ENCODE measurements around the gene PELI1. TPM values are rescaled to one million over a fixed set of nuclear protein-coding genes. Genes with fewer than 3 reads are reported as not detected.
A peak's percentile ranks its signal among the peaks of the same experiment; 100 is the strongest.

The PELI1 gene
- total RNA-seq: 100 to 1,000 TPM; 257 to 274 TPM
- polyA plus RNA-seq (2013, experiment 1 of 2): 20.5 TPM
- polyA plus RNA-seq (2013, experiment 2 of 2): 34.3 TPM
- total RNA-seq: 28.2 to 494 (median 96.9) reads per million in 172 experiments

- peaks cover 15% of the 10 kb centered on the region for H3K4me1 ChIP-seq (ENCODE audit: insufficient read depth, low read length)
- Mint-ChIP-seq H3K9me3 (no peaks in the 10 kb centered on the region), H3K36me3 (ENCODE audit: low read depth) (peaks cover 18% of the 10 kb centered on the region), H3K27ac (peak within 1 kb of the TSS; percentile 96), H3K4me3 (peak within 1 kb of the TSS; percentile 95), H3K4me1 (ENCODE audit: low read depth) (peaks cover 36% of the 10 kb centered on the region), H3K27me3 (no peaks in the 10 kb centered on the region)
- intact Hi-C loops (cut with DNase I, micrococcal nuclease): loop anchor here (2.0 to 10.0 kb wide), 10 partner anchors 68 to 1080 kb away; partner anchors contain the start of genes AFTPH (in 2 of the 2), ACTR2 (in 1 of the 2), CEP68 (in 1 of the 2) and MDH1 (in 1 of the 2)
- POLR2A ChIA-PET: interaction anchor here (0.8 to 2.8 kb wide), 11 partner anchors 10 to 510 kb away, joined by 3 to 16 read pairs (median 5); partner anchors contain the start of genes AFTPH, SERTAD2 and VPS54
- CTCF ChIA-PET: interaction anchor here (0.5 to 1.9 kb wide), 2 partner anchors 95 to 165 kb away, joined by 3 to 9 read pairs; no protein-coding TSS in a partner anchor
- H3K36me3 ChIP-seq (ENCODE audit: insufficient read depth, low read length): no peaks in the 10 kb centered on the region
- peak; percentile 91 for ATAC-seq (ENCODE audit: poor library complexity)
- no peaks in the 10 kb centered on the region for H3K27me3 ChIP-seq (ENCODE audit: control insufficient read depth in 1 of 2, insufficient read depth in 2 of 2, low read length in 2 of 2)
- DNase-seq: peak; percentile 87 to 99 (median 92)
- TF ChIP-seq CTCF (IDR thresholded peaks at IDR 0.05): peak; percentile 13
- H3K4me3 ChIP-seq (ENCODE audit: low read length): peak within 1 kb of the TSS; percentile 77
- H3K9me3 ChIP-seq (ENCODE audit: control insufficient read depth in 1 of 2, insufficient read depth in 1 of 2, low read length in 2 of 2): no peaks in the 10 kb centered on the region
- H3K27ac ChIP-seq (ENCODE audit: low read depth in 1 of 2, low read length in 2 of 2): peak within 1 kb of the TSS; percentile 64 to 90
Observed at GRCh38 chr2:64144057-64145013, at the start of gene PELI1. Gene PELI1 (minus strand): TSS chr2:64144420. CDS start chr2:64108310, 36,110 bp downstream.

- ATAC-seq (ENCODE audit: poor library complexity): no peak
- no peaks in the 10 kb centered on the region for H3K36me3 Mint-ChIP-seq (ENCODE audit: low read depth)
Observed at GRCh38 chr2:64193491-64193890, 49.3 kb upstream of the PELI1 start.

More at GRCh38 chr2:64193491-64193890, 49.3 kb upstream of the PELI1 start:
- intact Hi-C loops (cut with DNase I, micrococcal nuclease): no loop called here
- Histone ChIP-seq H3K27ac (ENCODE audit: low read depth in 1 of 2, low read length in 2 of 2) (no peak overlapping the region), H3K36me3 (ENCODE audit: insufficient read depth, low read length) (no peaks in the 10 kb centered on the region), H3K9me3 (ENCODE audit: control insufficient read depth in 1 of 2, insufficient read depth in 1 of 2, low read length in 2 of 2) (no peaks in the 10 kb centered on the region), H3K4me3 (ENCODE audit: low read length) (no peak overlapping the region), H3K27me3 (ENCODE audit: control insufficient read depth in 1 of 2, insufficient read depth in 2 of 2, low read length in 2 of 2) (no peaks in the 10 kb centered on the region), H3K4me1 (ENCODE audit: insufficient read depth, low read length) (no peaks in the 10 kb centered on the region)
- ChIA-PET POLR2A (no interaction called here), CTCF (no interaction called here)
- H3K27me3 Mint-ChIP-seq: no peaks in the 10 kb centered on the region
- TF ChIP-seq CTCF (IDR thresholded peaks at IDR 0.05): no peak
- H3K9me3 Mint-ChIP-seq: no peaks in the 10 kb centered on the region
- peaks cover 34% of the 10 kb centered on the region for H3K4me1 Mint-ChIP-seq (ENCODE audit: low read depth)
- H3K27ac Mint-ChIP-seq: no peak overlapping the region
- DNase-seq: no peak
- no peak overlapping the region for H3K4me3 Mint-ChIP-seq
